Tibial nerve (tissue), 4 donors: ENCODE data around the gene CUTA. TPM values are rescaled to one million over a fixed set of nuclear protein-coding genes. Genes with fewer than 3 reads are reported as not detected.
A peak's percentile ranks its signal among the peaks of the same experiment; 100 is the strongest.

Source experiments
- DNase-seq, 2 donors: peaks; one replicate each; pipeline ENCODE4 v3.0.0-alpha.2; 2019; ENCODE audit warnings: low spot score in 2 of 2
- H3K27ac ChIP-seq, 4 donors: fragments of 200-600 bp; sonication (generic) in 3 of 4; one replicate each; pipeline ENCODE4 v1.5.1; 2017 to 2019; ENCODE audit warnings: mild to moderate bottlenecking in 1 of 4
- H3K27me3 ChIP-seq, 2 donors: fragments of 200-600 bp; sonication (generic) in 1 of 2; one replicate each; pipeline versions ENCODE4 v1.5.1 to v1.6.0; 2017 to 2019
- H3K36me3 ChIP-seq, 3 donors: fragments of 200-600 bp; sonication (generic); one replicate each; pipeline ENCODE4 v1.5.1; 2018 to 2019
- H3K4me1 ChIP-seq, 4 donors: fragments of 200-600 bp; sonication (generic) in 3 of 4; one replicate each; pipeline ENCODE4 v1.5.1; 2017 to 2019
- H3K4me3 ChIP-seq, 4 donors: fragments of 200-600 bp; sonication (generic) in 3 of 4; one replicate each; pipeline ENCODE4 v1.5.1; 2017 to 2019; ENCODE audit warnings: mild to moderate bottlenecking in 1 of 4, moderate library complexity in 1 of 4
- H3K9me3 ChIP-seq, 4 donors: fragments of 200-600 bp; sonication (generic) in 3 of 4; one replicate each; pipeline ENCODE4 v1.5.1; 2017 to 2019
- EP300 ChIP-seq, 2 donors: sonication (generic); formaldehyde crosslinking; IDR thresholded peaks; one replicate each; pipeline ENCODE4 v1.6.1; 2017; ENCODE audit warnings: antibody characterized with exemption in 2 of 2, mild to moderate bottlenecking in 1 of 2
- POLR2A ChIP-seq, 2 donors: fragments of 450-650 bp; IDR thresholded peaks; one replicate each; pipeline ENCODE4 v1.6.1; 2017; ENCODE audit warnings: antibody characterized with exemption in 2 of 2, mild to moderate bottlenecking in 2 of 2, moderate library complexity in 2 of 2
- WGBS, 2 donors: methylation state at CpG; one replicate each; pipeline ENCODE4 v1.1.5; 2018; 5-methylcytosine and 5-hydroxymethylcytosine counted together
- total RNA-seq, 4 donors: library from RNA; depleted of rRNA; stranded (reverse); fragments of >200 nt; gene quantifications; one replicate each; pipeline ENCODE4 v1.1.0, GENCODE V29; 2016
- TF ChIP-seq, protein P1 (sequence below), 5 experiments: fragments of 200-600 bp in 3 of 5; fragments of 450-650 bp in 2 of 5; sonication (generic) in 3 of 5; IDR thresholded peaks; one replicate each; pipeline ENCODE4 v1.5.1; 2016 to 2019; ENCODE audit warnings: antibody characterized with exemption in 5 of 5, mild to moderate bottlenecking in 3 of 5, moderate library complexity in 2 of 5

Gene CUTA
- total RNA-seq, 4 donors from 2014 or later = 110 to 161 (median 154) TPM

DNA sequence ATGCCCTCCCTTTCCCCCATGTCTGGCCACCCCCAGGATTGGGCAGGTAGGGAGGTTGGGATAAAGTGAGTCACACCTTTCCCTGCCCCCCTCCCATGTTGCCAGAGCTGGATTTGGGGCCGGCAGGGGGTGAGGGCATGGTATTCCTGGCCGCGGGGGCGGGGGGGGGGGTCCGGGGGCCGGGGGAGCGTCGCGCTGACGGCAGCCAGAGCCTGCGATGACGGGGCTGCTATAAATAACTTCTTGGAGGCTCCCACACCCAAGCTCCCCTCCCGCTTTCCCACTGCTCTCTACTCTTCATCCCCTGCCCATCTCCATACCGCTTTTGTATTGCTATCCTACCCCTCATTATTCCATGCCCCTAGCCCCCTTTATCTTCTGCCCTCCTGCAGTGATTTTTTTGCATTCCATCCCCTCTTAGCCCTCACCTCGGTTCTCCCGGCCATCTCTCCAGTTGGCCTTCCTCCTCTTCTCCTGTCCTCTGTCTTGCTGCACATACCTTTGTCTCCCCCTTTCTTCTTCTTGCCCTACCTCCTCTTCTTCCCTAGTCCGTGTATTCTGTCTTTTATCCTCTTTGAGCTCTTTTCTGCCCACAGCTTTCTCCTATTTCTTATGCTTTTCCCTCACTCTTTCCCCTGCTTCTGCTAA is 15.8 kb upstream of the CUTA start:
- 17 to 20% methylated on average over 16 of the region's 17 CpGs for WGBS, 2 donors

DNA sequence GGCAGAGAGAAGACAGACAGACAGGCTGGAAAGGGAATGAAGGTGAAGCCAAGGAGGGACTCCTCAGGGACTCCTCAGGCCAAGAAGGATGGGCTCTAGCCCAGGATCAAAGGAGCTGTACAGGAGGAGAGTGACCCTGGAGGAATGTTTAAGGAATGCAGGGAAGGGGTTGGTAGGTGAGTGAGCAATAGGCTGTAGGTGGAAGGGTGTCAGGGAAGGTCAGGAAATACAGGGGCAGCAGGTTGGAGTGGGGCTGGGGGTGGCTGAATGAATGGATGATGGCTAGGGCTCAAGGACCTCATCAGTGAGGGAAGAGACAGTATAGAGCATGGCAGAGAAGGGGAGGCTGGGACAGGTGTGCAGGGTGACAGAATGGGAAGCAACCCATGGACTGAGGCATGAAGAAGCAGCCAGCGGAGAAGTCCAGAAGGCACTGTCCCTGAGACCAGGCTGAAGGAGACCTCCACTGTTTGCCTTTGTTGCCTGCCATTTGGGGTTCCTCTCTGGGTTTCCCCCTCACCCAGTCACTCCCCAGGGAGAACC is 15.2 kb upstream of the CUTA start:
- Histone ChIP-seq H3K4me1 (peaks cover 0 to 58% (median 24%) of the 10 kb centered on the region in 4 donors), H3K27ac (peak overlapping the region in 1 of 4 donors; percentile 39), H3K4me3 (no peak overlapping the region), H3K9me3 (no peaks in the 10 kb centered on the region), H3K27me3 (no peaks in the 10 kb centered on the region), H3K36me3 (peaks cover 4 to 41% (median 8%) of the 10 kb centered on the region in 3 donors)
- DNase-seq = no peak
- TF ChIP-seq, protein P1, sequence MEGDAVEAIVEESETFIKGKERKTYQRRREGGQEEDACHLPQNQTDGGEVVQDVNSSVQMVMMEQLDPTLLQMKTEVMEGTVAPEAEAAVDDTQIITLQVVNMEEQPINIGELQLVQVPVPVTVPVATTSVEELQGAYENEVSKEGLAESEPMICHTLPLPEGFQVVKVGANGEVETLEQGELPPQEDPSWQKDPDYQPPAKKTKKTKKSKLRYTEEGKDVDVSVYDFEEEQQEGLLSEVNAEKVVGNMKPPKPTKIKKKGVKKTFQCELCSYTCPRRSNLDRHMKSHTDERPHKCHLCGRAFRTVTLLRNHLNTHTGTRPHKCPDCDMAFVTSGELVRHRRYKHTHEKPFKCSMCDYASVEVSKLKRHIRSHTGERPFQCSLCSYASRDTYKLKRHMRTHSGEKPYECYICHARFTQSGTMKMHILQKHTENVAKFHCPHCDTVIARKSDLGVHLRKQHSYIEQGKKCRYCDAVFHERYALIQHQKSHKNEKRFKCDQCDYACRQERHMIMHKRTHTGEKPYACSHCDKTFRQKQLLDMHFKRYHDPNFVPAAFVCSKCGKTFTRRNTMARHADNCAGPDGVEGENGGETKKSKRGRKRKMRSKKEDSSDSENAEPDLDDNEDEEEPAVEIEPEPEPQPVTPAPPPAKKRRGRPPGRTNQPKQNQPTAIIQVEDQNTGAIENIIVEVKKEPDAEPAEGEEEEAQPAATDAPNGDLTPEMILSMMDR (IDR thresholded peaks at IDR 0.05) = no peak
- TF ChIP-seq EP300 (IDR thresholded peaks at IDR 0.05) (no peak), POLR2A (IDR thresholded peaks at IDR 0.05) (no peak)
- 87 to 88% methylated on average over 1 of the region's 1 CpG for whole genome bisulfite sequencing, 2 donors

More for the DNA sequence above, 15.8 kb upstream of the CUTA start:
- Histone ChIP-seq H3K27me3 (no peaks in the 10 kb centered on the region), H3K27ac (peak overlapping the region in 2 of 4 donors; percentile 34 to 42), H3K9me3 (no peaks in the 10 kb centered on the region), H3K36me3 (peaks cover 4 to 47% (median 8%) of the 10 kb centered on the region in 3 donors), H3K4me3 (no peak overlapping the region), H3K4me1 (peaks cover 0 to 52% (median 22%) of the 10 kb centered on the region in 4 donors)
- no peak for TF ChIP-seq POLR2A (IDR thresholded peaks at IDR 0.05)
- TF ChIP-seq, protein P1 (IDR thresholded peaks at IDR 0.05) = no peak
- TF ChIP-seq EP300 (IDR thresholded peaks at IDR 0.05) = no peak
- DNase-seq = no peak

- Histone ChIP-seq H3K27me3 (no peaks in the 10 kb centered on the region), H3K27ac (no peak overlapping the region), H3K36me3 (peaks cover 1 to 36% (median 8%) of the 10 kb centered on the region in 3 donors), H3K9me3 (no peaks in the 10 kb centered on the region), H3K4me1 (peaks cover 0 to 59% (median 24%) of the 10 kb centered on the region in 4 donors), H3K4me3 (no peak overlapping the region)
- WGBS, 2 donors = 72 to 74% methylated on average over 10 of the region's 10 CpGs
- no peak for TF ChIP-seq EP300 (IDR thresholded peaks at IDR 0.05)
- no peak for TF ChIP-seq POLR2A (IDR thresholded peaks at IDR 0.05)
- TF ChIP-seq, protein P1 (IDR thresholded peaks at IDR 0.05) = no peak
- DNase-seq = no peak
These were observed 14.6 kb upstream of the CUTA start for GRCh38 chr6:33432546-33432945.

GRCh38 chr6:33431880-33432541 is 14.1 kb upstream of the CUTA start:
- peak overlapping the region in 1 of 4 donors; percentile 33 for H3K27ac ChIP-seq
- 43 to 54% methylated on average over 12 of the region's 12 CpGs for WGBS, 2 donors
- TF ChIP-seq, protein P1 (IDR thresholded peaks at IDR 0.05) = no peak
- TF ChIP-seq POLR2A (IDR thresholded peaks at IDR 0.05) (no peak), EP300 (IDR thresholded peaks at IDR 0.05) (no peak)
- no peak for DNase-seq
- peaks cover 0 to 65% (median 29%) of the 10 kb centered on the region in 4 donors for H3K4me1 ChIP-seq
- H3K9me3 ChIP-seq = no peaks in the 10 kb centered on the region
- H3K4me3 ChIP-seq = no peak overlapping the region
- H3K36me3 ChIP-seq = peaks cover 0 to 30% (median 8%) of the 10 kb centered on the region in 3 donors
- no peaks in the 10 kb centered on the region for H3K27me3 ChIP-seq
